CD1c-positive myeloid dendritic cell (primary cell): ENCODE measurements around the gene UNC50.
"Not testable (repeated sequence)": the region's sequence is repeated elsewhere in the genome, so short reads cannot be mapped to it uniquely, and the experiment has no call there.

ENCODE experiments used
- DNase-seq: peaks from one replicate; pipeline ENCODE4 v3.0.0-alpha.2; 2016; ENCODE audit errors: extremely low spot score

The UNC50 gene

DNA sequence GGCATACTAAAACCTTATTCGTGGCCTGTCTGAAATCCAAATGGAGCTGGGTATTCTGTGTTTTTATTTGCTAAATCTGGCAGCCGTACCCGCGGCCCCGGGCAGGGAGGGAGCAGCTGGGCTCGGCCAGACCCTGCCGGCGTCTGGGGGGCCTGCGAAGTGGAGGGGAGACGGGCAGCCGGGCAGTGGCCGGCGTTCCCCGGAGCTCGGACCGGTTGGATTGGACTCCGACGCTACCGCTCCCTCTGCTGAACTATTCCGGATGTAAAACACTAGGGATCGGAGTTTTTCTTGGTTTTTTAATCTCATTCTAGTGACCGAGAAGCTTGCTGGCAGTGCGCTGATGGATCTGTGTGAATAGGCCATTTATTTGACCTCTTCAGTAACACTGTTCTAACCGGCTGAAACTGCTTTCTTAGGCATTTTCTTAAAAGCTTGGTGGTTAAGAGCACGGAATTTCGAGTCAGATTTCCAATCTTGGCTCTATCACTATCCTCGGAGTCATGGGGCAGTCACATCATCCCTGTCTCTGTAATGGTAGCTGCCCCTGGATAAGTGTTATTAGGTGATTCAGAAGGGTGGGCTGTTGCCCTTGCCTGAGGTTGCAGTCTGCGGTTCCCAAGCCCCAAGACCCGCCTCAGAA, 694 bp downstream of the UNC50 start:
- DNase-seq, result peak; percentile 15

DNA sequence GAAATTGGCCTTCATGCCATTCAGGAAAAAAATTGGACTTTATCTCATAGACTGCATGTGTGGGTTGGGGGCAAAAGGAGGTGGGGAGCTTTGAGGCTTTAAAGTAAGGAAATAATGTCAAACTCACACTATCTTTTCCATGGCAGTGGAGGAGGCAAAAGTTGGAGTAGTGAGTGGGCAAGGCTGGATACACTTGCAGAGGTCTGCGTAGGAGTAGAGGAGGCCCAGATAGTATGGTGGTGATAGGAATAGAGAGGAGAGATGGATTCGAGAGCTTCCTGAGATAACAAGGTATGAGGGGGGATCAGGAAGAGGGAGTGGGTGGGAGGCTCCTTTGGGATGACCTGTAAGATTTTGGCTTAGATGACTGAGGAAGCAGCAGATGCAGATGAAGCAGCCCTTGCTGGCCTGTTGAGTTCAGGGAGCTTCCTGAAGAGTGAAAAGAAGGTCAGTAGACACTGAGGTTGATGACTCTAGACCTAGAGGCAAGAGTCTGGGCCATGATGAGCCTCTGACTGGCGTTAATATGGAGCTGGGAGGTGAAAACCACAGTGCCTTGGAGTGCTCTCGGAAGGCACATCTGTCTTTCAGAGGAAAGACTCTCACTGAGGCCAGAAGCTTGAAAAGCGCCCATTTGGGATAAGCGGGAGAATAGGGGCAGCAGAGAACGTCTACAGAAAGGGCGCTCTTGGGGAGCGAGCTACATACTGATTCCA, 5.8 kb downstream of the UNC50 start:
- DNase-seq, result no peak

DNA sequence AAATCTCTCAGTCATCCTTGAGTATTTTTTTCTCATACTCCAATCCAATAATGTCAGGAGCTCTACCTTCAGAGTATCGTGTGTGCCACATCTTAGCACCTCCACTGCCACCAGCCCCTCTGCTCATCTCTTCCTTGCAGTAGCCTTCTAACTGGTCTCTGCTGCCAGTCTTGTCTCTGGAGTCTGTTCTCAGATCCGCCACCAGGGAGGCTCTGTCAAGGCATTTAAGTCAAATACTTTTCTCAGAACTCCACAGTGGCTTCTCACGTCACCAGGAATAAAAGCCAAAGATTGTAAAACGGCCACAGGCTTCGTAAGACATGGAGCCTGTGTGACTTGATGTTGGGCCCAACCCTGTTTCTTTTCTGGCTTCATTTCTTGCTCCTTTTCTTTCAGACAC, 7.1 kb downstream of the UNC50 start:
- DNase-seq, result no peak

DNA sequence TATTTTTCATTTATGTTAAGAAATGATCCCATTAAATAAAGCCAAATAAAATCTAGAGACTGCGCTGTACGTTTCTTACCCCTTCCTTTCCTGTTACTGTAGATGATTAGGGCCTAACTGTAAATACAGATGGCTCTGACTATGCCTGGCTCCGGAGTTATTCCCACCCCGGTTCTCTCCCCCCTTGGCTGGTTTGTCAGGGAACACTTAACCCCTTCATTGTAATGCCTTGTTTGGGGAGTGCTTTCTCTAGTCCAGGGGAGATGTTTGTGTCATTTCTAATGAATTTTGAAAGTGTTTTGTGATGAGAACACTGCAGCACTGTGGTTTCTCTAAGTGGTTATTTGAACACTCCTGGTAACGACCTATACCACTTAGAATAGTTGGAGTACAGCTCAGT, 8.8 kb downstream of the UNC50 start:
- DNase-seq, result no peak

DNA sequence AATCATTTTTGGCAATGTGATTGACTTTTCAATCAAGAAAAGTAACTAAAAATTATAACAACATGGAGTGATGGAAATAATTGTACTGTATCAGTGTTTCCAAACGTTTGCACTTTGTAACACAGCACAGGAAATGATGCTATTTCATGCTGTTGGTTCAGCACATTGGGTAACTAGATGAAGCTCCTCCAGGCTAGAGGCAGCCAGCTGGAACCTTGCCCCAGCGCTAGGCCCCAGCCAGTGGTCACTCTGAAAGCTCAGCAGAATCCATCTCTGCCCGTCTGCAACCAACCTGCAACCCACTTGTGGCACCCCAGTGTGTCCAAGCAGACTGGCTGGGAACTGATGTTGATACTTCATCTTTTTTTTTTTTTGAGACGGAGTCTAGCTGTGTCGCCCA, 15.3 kb downstream of the UNC50 start:
- DNase-seq, result no peak

DNA sequence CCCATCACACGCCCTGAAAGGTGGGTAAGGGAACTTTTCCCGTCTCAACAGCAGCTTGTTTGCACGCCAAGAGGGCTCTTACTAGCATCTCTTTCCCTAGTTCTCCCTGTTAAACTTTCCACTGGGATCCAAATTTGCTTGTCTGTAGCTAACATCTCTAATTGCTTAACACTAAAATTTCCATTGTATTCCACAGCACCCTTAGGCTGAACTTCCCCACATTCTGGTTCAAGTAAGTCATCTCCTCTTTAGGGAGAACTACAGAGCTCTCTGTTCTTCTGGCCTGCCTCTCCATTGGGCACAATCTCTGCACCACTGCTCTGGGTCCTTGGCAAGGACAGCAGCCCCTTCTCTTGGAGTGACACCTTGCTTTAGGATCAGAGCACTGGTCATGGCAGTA, 24.0 kb downstream of the UNC50 start:
- DNase-seq, result no peak

DNA sequence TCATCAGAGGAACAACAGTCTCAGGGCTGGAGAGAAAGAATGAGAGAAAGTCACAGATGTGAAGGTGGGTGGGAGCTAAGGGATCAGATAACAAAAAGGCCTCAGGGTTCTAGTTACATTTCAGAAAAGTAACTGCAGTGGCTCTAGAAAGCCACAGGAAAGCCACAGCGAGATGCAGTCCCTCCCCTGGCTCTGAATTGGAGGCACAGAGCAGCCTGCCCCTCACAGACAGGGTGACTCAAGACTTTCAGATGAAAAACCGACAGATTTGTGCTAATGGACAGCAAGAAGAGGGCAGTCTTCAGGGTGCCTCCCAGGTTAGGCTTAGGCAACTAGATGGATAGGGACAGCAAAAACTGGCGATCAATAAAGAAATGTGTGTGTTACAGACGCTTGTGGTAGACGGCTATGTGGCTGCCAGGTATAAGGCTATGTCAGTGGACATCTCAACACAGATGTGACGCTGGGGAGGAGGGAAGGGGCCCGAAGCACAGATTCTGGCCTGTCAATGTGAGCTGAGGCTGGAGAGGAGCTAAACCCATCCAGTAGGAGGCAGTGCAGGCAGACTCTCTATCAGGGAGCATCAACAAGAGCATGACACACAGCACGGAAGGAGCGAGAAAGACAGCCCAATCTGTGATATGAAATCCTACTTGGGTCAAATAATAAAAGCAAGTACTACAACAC, 26.2 kb downstream of the UNC50 start:
- DNase-seq, result no peak

DNA sequence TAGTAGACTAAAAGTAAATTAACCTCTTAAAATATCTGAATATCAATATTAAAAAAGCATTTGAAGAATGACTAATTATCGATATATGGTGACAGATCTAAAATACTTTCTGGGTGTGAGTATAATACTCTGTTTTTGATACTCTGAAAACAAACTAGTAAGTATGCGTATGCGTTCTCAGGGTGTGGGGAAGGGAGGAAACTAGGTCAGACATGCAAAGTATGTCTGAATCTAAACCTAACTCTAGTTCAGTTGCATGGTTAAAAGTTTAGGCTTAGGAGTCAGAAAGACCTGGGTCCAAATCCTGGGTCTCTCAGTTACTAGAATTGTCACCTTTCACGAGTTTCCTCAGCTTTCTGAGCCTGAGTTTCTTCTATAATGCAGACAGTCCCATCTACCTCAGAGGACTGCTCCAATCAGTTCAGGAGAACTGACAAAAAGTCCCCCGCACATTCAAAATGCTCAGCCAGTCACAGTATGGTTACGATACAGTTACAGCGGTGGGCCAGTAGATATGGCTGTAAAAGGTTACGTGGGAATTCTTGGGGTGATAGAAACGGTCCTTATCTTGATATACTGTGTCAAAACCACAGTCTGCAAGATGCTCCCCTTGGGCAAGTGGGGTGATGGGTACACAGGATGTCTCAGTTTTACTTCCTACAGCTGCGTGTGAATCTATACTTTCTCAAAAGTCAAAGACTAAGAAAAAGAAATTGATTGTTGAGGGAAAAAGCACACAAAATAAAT, 29.2 kb downstream of the UNC50 start:
- DNase-seq, result peak; percentile 8

DNA sequence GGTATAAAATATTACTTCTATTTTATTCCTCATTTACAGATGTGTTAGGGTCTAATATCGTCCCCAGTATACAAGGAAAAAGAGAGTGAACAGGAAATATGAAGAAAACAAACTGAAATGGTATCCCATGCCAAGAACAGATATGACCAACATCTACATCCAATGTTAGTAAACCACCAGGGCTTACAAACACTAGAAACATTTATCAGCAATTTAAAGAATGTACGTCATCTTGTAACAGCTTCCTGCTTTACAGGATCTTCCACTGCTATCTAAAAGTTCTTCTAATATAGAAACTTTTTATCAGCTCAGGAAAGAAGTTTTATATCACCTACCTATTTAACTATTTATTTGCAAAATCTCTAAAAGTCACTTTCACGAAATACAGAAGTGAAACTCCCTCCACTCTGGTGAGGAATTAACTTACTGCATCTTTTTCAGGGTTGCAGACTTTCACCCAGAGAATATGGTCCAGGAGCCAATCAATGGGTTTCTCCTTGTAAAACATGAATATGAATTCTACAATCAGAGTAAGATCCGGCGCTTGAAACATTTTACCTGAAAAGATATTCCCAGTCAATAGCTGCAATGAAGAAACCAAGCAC, 35.2 kb downstream of the UNC50 start:
- no peak for DNase-seq

DNA sequence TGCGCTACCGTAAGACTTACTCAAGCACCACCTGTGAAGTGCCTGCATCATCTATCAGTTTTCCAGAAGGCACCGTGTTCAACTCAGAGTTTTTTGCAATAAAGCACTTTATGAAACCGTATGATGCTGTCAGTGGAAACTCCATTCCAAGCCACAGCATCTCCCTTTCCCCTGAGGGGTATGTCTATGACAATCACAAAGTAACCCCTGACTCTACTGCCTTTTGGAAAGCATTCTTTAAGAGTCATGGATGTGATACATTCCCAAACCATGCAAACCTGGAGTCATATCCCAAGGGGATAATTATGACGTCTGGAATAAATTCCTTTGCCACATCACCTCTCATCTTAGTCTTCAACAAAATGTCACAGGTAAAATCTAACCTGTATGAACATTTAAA, 39.2 kb downstream of the UNC50 start:
- no peak for DNase-seq

DNA sequence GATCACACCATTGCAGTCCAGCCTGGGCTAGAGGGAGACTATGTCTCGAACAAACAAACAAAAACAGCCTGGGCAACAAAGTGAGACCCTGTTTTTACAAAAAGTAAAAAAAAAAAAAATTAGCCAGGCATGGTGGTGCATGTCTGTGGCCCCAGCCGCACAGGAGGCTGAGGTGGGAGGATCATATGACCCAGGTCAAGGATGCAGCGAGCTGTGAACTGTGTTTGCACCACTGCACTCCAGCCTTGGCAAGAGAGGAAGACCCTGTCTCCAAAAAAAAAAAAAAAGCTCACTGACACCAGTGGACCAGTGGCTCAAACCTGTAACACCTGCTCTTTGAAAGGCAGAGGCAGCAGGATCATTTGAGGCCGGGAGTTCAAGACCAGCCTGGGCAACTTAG, 40.1 kb downstream of the UNC50 start:
- no peak for DNase-seq

DNA sequence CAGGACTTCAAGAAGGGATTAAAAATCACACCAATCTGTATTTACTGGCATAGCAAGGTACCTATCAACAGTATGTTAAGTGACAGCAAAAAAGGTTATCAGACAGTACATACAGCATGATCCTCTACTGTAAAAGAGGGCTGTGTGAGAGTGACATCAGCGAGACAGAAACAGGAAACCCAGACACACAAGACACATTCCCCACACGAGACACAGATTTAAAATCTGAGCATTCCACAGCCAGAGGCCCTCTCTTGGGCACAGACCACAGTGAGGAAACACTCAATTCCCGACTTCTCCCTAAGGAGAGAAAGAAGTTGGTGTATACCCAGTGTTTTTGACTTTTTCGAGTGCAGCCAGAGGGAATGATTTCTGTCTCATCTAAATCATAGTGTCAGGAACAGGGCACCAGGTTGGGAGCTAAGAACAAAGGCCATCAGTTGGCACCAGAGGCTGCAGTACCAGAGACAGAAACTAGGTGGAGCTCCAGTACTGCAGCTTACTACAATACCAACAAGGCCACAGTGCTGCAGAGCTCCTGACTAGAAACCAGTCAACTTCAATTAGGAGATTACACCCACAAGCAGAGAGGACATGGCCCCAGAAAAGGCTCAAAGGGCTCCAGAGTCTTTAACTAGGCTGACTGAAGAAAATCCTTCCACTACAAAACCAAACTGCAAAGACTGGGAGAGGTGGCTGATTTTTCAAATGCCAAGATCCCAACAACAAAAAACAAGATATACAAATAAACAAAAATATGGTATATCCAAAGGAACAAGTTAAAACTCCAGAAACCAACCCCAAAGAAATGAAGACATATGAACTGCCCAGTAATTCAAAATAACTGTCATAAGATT, 41.0 kb downstream of the UNC50 start:
- peak; percentile 82 for DNase-seq

DNA sequence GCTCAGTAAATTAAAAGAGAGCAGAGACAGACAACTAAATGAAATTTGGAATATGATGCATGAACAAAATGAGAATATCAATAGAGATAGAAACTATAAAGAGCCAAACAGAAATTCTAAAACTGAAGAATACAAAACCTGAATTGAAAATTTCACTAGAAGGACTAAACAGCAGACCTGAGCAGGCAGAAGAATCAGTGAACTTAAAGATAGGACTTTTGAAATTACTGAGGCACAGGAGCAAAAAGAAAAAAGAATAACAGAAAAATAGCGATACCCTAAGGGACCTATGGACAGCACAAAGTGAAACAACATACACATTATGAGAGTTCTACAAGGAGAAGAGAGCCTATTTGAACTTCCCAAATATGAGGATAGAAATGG, 41.6 kb downstream of the UNC50 start:
- DNase-seq, result no peak

DNA sequence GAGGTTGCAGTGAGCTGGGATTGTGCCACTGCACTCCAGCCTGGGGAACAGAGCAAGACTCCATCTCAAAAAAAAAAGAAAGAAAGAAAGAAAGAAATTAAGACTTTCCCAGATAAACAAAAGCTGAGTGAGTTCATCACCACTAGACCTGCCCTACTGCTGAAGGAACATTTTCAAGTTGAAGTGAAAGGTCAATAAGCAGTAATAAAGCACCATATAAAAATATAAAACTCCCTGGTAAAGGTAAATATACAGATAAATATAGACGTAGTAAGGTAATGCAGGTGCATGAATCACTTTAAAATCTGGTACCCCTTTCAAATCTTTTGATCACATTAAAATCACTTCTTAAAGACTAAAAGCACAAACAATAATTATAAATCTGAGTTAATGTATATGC, 42.6 kb downstream of the UNC50 start:
- DNase-seq, result no peak

DNA sequence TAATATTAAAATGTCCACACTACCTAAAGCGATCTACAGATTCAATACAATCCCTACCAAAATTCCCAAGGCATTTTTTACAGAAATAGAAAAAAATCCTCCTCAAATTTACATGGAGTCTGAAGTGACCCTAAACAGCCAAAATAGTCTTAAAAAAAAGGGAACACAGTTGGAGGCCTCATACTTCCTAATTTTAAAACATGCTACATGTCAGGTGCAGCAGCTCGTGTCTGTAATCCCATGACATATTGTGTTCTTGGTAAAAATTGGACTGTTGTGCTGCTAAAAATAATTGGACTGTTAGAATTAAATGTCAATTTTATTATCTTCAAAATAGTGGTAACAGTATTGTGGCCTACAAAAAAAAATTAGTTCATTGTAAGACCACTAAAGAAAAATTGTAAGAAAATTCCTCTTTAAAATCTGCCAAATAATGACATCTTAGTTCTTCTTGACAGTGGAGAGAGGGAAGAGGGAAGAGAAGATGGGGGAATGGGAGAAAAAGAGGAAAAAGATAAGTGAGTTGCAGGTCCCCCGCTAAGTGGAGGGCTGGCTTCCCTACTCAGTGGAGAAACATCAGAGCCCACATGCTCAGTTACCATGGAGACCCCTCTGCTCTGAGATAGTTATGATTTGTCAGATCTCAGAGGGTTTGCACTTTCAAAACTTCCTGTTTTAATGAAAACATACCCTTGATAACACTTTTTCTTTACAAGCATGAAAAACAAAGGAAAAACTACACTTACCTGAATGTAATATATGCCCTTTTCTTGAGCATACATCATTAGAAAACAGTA, 46.5 kb downstream of the UNC50 start:
- DNase-seq, result peak; percentile 55

DNA sequence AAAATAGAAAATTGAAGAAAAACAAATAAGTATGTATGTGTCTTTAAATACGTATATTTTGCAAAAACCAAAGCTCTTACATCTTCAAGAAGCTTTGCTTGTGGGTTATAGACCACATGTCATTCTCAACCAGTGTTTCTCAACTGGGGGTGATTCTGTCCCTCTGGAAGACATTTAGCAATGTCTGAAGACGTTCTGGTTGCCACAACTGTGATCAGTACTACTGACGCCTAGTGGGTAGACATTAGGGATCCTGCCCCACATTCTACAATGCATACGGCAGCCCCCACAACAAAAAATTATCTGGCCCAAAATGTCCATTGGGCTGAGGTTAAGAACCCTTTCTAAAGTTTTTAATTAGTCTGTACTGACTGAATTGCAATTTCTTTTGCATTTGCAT, 48.4 kb downstream of the UNC50 start:
- DNase-seq, result peak; percentile 39

DNA sequence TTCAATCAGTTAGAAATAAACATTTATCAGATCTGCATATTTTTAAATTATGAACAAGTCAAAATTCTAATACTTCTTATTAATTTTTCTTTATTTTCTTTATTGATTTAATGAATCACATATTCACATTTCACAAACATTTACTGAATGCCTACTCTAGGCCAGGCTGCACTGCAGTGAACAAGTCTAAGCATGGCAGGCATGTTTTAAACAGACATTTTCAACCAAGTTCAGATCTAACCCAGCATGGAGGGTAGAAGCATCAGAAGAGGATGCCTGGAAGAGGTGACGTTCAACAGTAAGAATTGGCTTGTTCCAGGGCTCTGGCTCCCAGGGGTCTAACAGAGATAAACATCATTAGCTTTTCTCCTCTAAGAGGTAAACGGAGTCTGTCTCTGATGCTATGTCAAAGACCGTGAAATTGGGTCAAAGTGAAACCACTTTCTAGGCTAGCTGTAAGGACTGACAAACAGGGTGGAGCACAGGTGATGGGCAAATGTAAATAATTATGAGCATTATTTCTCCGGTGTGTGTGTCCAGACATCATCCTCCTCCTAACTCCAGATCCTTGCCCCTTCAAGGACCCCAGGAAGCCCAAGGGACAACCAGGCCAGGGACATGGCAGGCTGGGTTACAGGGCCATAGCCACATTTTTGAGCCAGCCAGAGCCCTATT, 50.6 kb downstream of the UNC50 start:
- no peak for DNase-seq

DNA sequence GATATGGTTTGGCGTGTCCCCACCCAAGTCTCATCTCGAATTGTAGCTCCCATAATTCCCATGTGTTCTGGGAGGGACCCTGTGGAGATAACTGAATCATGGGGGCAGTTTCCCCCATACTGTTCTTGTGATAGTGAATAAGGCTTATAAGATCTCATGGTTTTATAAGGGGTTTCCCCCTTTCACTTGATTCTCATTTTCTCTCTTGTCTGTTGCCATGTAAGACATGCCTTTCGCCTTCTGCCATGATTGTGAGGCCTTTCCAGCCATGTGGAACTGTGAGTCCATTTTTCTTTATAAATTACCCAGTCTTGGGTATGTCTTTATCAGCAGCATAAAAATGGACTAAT, 51.1 kb downstream of the UNC50 start:
- DNase-seq, result not testable (repeated sequence)

DNA sequence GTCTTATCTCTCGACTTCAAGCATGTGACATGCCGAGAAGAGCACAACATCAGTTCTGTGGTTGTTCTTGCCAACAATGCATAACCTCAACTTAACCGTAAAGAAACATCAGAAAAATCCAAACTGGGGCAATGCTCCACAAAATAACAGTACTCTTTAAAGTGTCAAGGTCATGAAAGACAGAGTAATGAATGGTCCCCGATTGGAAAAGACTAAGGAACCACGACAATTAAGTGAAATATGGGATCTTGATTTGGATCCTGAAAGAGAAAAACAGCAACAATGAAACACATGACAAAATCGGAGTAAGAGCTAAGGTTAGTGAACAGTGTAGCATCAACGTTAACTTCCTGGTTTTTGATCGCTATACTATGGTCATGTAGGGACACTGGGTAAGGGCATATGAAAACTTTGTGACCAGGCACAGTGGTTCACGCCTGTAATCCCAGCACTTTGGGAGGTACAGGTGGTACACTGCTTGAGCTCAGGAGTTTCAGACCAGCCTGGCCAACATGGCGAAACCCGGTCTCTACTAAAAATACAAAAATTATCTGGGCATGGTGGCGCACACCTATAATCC, 55.2 kb downstream of the UNC50 start:
- DNase-seq, result peak; percentile 6
